Central memory CD4-positive, alpha-beta T cell (primary cell): ENCODE results near the gene FER.
"Not testable (repeated sequence)": the region's sequence is repeated elsewhere in the genome, so short reads cannot be mapped to it uniquely, and the experiment has no call there.

Experiments
- DNase-seq: peaks from one replicate; pipeline ENCODE4 v3.0.0; 2022

FER gene

GRCh38 chr5:108801776-108802175, 54.1 kb downstream of the FER start:
- no peak for DNase-seq

GRCh38 chr5:108810717-108811116, 63.0 kb downstream of the FER start:
- DNase-seq, result no peak

DNA sequence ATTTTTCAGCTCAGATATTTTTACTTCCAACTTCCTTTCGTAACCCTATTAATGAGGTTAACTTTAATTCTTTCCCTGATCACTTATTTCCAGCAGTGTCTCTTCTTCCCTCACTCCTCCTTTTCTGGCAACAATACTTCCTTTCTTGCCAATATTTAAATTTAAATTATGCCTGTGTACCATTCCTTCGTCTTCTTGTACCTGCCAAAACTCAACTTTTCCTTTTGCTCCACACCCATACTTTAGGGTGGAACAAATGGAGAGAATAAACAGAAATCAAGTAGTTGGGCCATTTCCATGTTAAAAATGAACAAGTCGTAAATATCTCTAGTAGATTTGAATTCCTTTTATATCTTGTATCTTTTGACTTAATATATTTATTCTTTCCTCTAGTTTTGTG, 66.0 kb downstream of the FER start:
- DNase-seq, result no peak

DNA sequence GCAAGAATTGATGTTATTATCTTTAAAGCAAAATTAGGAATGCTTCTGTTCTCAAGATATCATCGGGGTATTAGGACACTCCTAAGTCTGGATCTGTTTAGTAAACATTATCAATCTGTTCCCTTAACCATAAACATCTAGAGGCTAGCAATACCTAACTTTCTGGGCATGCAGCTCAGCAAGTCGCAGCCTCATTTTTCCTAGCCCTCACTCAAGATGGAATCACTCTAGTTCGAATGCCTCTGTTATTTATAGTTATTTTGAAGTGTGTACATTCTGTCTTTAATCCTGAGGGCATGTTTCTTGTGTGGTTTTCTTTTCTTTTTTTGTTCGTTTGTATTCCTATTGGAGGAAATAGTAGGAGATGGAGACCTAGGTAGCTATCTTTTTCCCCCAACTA, 66.9 kb downstream of the FER start:
- DNase-seq, result no peak

- DNase-seq, result no peak
Observed at GRCh38 chr5:108818613-108819272, 71.0 kb downstream of the FER start.

DNA sequence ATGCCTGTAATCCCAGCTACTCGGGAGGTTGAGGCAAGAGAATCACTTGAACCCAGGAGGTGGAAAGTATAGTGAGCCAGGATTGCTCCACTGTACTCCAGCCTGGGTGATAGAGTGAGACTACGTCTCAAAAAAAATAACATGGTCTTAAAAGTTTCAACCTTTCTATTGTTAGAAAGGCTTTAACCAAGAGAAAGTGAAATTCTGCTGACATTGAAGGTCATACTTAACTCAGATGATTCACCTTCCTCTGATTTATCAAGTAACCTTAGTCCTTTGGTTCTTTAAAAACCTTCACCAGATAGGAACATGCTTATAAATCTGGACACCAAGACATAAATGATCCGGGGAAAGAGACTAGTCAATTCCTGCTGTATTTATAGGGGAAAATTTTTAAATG, 73.3 kb downstream of the FER start:
- DNase-seq, result no peak

DNA sequence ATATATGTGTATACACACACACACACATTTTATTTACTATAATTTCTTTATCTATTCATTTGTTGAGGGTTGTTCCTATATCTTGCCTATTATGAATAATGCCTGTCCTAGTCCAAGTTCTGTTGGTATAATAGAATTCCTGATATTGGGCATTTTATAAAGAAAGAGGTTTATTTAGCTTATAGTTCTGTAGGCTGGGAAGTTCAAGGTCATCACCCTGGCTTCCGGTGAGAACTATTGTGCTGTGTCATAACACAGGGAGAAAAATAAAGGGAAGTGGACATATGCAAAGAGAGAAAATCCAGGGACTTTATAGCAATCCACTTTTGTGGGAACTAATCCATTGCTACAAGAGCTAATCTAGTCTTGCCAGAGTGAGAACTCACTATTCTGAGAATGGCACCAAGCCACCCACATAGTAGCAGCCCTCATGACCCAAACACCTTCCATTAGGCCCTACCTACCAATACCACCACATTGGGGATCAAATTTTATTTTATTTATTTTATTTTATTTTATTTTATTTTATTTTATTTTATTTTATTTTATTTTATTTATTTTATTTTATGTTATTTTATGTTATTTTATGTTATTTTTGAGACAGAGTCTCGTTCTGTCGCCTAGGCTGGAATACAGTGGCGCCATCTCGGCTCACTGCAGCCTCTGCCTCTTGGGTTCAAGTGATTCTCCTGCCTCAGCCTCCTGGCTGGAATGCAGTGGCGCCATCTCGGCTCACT, 74.7 kb downstream of the FER start:
- no peak for DNase-seq

- no peak for DNase-seq
Observed at GRCh38 chr5:108827131-108827530, 79.4 kb downstream of the FER start.

DNA sequence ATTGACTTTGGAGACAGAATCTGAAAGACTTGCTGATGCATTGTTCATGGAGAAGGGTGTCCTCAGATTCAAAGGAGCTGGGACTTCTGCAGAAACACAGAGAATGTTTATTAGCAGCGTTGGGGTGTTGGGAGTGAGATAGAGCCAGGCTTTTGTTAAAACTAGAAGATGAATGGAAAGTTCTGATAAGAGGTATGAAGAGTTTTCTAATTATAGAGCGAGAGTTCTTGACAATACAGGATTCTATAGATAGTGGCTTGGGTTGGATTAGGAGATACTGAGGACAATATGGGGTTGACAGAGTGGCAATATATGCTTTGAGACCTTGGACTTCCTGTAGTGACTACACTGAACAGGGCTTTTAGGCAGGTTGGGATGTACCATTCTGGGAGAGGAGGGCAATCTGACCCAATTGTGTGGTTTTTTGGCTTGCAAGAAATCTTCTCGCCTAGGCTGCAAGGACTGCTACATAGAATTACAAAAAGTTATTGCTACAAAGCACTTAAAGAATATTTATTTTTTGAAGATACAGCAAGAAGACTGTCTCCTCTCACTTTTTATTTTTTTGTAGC, 83.1 kb downstream of the FER start:
- DNase-seq, result no peak

- no peak for DNase-seq
Observed at GRCh38 chr5:108836492-108836891, 88.8 kb downstream of the FER start.

DNA sequence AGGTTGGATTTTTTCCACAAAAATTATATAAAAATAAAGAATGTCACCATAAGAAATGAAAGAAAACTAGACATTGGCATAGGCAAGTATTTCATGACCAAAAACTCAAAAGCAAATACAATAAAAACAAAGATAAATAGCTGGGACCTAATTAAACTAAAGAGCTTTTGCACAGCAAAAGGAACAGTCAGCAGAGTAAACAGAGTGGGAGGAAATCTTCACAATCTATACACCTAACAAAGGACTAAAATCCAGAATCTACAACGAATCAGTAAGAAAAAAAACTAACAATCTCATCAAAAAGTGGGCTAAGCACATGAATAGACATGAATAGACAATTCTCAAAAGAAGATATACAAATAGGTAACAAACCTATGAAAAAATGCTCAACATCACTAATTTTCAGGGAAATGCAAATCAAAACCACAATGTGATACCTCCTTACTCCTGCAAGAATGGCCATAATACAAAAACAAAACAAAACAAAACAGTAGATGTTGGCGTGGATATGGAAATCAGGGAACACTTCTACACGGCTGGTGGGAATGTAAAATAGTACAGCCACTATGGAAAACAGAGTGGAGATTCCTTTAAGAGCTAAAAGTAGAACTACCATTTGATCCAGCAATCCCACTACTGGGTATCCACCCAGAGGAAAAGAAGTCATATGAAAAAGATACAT, 94.7 kb downstream of the FER start:
- not testable (repeated sequence) for DNase-seq

DNA sequence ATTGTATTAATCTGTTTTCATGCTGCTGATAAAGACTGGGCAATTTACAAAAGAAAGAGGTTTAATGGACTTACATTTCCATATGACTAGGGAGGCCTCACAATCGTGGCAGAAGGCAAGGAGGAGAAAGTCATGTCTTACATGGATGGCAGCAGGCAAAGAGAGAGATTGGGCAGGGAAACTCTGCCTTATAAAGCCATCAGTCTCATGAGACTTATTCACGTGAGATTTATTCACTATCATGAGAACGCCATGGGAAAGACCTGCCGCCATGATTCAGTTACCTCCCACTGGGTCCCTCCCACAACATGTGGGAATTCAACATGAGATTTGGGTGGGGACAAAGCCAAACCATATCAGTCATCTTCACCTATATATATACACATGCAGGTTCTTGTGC, 103.4 kb downstream of the FER start:
- not testable (repeated sequence) for DNase-seq

- no peak for DNase-seq
Observed at GRCh38 chr5:108857905-108858304, 110.2 kb downstream of the FER start.

DNA sequence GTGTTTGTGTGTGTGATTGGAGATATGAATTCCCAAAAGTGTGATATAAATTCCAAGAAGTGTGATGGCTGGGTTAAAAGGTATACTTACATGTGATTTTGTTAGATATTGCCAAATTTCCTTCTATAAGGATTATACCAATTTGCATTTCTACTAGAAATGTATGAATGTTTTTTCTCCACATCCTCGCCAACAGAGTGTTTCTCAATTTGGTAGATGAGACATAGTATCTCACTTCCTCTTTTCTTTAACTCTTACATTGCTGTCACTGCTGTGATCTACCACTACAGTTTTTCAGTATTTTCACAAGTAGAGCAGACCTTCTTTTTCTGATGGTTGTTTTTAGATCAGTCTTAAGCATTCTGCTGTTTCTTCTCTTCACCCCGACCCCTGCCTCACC, 111.3 kb downstream of the FER start:
- no peak for DNase-seq

DNA sequence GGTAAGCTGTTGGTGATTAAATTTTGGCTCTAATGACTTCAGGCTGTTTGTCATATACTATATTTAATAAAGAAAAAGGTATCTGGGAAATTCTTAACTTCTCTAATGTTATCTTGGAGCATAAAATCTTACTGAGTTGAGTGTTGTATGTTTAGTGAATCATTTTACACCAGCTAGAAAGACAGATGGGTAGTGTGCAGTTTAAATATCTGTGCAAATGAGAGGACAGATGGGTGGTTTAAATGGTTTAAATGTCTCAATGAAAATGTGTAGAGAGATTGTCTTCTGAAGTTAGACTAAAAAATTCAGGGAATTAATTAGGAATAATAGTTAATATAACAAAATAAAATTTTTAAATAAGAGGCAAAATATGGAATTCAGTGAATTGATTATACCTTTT, 114.5 kb downstream of the FER start:
- no peak for DNase-seq

DNA sequence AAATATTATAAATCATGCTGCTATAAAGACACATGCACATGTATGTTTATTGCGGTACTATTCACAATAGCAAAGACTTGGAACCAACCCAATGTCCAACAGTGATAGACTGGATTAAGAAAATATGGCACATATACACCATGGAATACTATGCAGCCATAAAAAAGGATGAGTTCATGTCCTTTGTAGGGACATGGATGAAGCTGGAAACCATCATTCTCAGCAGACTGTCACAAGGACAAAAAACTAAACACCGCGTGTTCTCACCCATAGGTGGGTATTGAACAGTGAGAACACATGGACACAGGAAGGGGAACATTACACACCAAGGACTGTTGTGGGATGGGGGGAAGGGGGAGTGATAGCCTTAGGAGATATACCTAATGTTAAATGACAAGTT, 118.4 kb downstream of the FER start:
- DNase-seq, result not testable (repeated sequence)

GRCh38 chr5:108867656-108868055, 120.0 kb downstream of the FER start:
- DNase-seq, result no peak

- no peak for DNase-seq
Observed at GRCh38 chr5:108869066-108869465, 121.4 kb downstream of the FER start.

DNA sequence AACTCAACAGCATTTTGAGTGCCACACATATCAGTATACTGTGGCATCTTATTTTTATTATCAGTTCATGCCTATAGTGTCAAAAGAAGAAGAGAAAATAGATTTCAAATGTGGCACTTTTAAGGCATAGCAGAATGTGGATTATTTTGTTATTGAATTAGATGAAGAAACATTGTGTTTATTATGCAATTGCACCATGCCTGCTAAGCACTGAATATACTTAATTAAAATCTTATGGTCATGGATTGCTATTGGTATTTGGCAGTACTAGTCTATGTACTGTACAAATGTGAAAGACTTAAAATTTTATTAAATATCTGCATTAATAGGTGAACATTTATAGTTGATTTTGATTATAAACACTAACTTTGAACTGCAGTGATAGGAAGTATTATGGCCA, 128.8 kb downstream of the FER start:
- no peak for DNase-seq

DNA sequence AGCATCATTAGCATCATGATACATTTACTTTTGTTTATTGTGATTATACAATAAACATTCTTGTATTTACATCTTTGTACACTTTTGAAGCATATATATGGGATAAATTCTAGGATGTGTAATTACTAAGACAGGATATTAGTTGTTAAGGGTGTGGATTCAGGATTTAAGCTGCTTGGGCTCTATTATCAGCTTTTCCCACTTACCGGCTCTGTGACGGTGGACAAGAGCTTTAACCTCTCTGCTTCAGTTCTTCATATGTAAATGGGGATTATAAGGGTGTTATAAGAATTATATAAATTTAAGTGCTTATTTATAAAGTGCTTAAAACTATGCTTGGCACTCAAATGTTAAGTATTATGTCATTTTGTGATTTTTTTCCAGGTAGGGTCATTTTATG, 131.1 kb downstream of the FER start:
- DNase-seq, result no peak

- no peak for DNase-seq
Observed at GRCh38 chr5:108881133-108881532, 133.4 kb downstream of the FER start.

GRCh38 chr5:108884736-108885135, 137.0 kb downstream of the FER start:
- no peak for DNase-seq

DNA sequence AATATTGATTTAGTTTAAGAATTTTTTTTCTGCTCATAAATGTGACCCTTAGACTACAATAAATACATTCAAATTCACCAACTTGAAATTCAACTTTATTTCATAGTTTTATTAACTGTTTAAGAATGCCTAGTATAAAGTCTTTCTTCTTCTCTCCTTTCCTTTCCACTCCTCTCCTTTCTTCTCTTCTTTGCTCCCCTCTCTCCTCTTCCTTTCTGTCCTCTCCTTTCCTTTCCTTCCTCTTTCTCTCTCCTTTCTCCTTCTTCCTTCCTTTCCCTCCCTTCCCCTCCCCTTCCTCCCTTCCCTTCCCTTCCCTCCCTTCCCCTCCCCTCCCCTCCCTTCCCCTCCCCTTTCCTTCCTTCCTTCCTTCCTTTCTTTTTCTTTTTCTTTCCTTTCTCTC, 150.6 kb downstream of the FER start:
- DNase-seq, result no peak

DNA sequence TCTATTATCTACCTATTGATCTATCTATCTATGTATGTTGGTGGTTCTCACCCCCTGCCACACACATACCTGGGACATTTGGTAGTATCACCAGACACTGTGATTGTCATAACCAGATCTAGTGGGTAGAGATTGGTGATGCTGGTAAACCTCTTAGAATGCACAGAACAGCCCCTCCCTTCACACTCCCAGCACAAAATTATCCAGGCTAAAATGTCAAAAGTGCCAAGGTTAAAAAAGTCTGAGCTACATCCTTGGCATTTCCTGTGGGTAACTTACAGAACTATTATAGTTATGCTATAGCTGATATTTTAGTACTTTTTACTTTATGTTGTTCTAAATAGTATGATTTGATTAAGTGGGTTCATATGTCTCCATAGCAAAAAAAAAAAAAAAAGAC, 151.0 kb downstream of the FER start:
- DNase-seq, result no peak
